ENCODE results near the gene SKAP2.

GRCh38 chr7:26743205-26743604 is 121.2 kb downstream of the SKAP2 start:
- no peak for TF ChIP-seq POU2F2 (IDR thresholded peaks at IDR 0.05; ENCODE audit: low read depth, low read length)
- TF ChIP-seq POLR2A (IDR thresholded peaks at IDR 0.05; ENCODE audit: low read depth, low read length), result no peak
- TF ChIP-seq POLR2AphosphoS5 (IDR thresholded peaks at IDR 0.05; ENCODE audit: low read depth, low read length), result no peak

All from GM12891 (cell line).